MCF 10A (cell line): ENCODE measurements around the gene TC2N. TPM values are rescaled to one million over a fixed set of nuclear protein-coding genes. Genes with fewer than 3 reads are reported as not detected.

Experiments used
- BruUV-seq: library from RNA; stranded (reverse); fragments of 400-500 nt; replicated peaks from 2 replicates; lab custom pipeline; 2021; lab: Mats Ljungman, UMichigan
- CTCF ChIA-PET: fragments of 300-600 bp; sonication (Branson Sonifier 250); formaldehyde crosslinking; extraction: SDS; loops from one replicate; lab custom pipeline; 2021; ENCODE audit warnings: antibody characterized with exemption, inconsistent platforms; lab: Yijun Ruan, JAX
- POLR2A ChIA-PET: fragments of 300-600, 350-650 bp; sonication (Branson Sonifier 250); formaldehyde crosslinking; extraction: SDS; loops from one replicate; lab custom pipeline; 2020; ENCODE audit warnings: antibody characterized with exemption, inconsistent platforms; lab: Yijun Ruan, JAX
- DNase-seq: peaks from one replicate; pipeline ENCODE4 v3.0.0-alpha.2; 2018; ENCODE audit not compliant: unreplicated experiment
- H3K27ac Mint-ChIP-seq: one replicate; pipeline ENCODE4 v1.8.0; 2022; ENCODE audit warnings: mild to moderate bottlenecking, low read depth, mixed read lengths; ENCODE audit not compliant: unreplicated experiment
- H3K27me3 Mint-ChIP-seq: one replicate; pipeline ENCODE4 v1.8.0; 2022; ENCODE audit warnings: mixed read lengths; ENCODE audit not compliant: insufficient read depth, unreplicated experiment
- H3K36me3 Mint-ChIP-seq: one replicate; pipeline ENCODE4 v1.8.0; 2022; ENCODE audit warnings: mild to moderate bottlenecking, moderate library complexity, mixed read lengths; ENCODE audit not compliant: insufficient read depth, unreplicated experiment
- H3K4me1 Mint-ChIP-seq: one replicate; pipeline ENCODE4 v1.8.0; 2022; ENCODE audit warnings: mixed read lengths; ENCODE audit not compliant: insufficient read depth, unreplicated experiment
- H3K4me3 Mint-ChIP-seq: one replicate; pipeline ENCODE4 v1.8.0; 2022; ENCODE audit warnings: mild to moderate bottlenecking, moderate library complexity, mixed read lengths; ENCODE audit not compliant: unreplicated experiment
- H3K9me3 Mint-ChIP-seq: one replicate; pipeline ENCODE4 v1.8.0; 2022; ENCODE audit warnings: mixed read lengths; ENCODE audit not compliant: unreplicated experiment
- intact Hi-C: fragments of 100-400 bp; cut with micrococcal nuclease; formaldehyde crosslinking; loops from 2 replicates; pipeline ENCODE4 v1.14.1; 2022
- total RNA-seq: library from RNA; stranded (reverse); gene quantifications from 2 replicates; pipeline ENCODE4 v1.2.3, GENCODE V29; 2022
- TF ChIP-seq, protein P1 (sequence below): fragments of 200-600 bp; IDR thresholded peaks from one replicate; pipeline ENCODE4 v1.8.0; 2022; ENCODE audit warnings: antibody characterized with exemption, mild to moderate bottlenecking; ENCODE audit not compliant: unreplicated experiment

Gene TC2N
- total RNA-seq, 1 experiment from 2014 or later: 11.8 TPM

GRCh38 chr14:91891101-91891500 is 23.8 kb upstream of the TC2N start:
- H3K4me1 Mint-ChIP-seq: peaks cover 6% of the 10 kb centered on the region
- H3K36me3 Mint-ChIP-seq: peaks cover 4% of the 10 kb centered on the region
- no TSS peak for BruUV-seq
- TF ChIP-seq, protein P1, sequence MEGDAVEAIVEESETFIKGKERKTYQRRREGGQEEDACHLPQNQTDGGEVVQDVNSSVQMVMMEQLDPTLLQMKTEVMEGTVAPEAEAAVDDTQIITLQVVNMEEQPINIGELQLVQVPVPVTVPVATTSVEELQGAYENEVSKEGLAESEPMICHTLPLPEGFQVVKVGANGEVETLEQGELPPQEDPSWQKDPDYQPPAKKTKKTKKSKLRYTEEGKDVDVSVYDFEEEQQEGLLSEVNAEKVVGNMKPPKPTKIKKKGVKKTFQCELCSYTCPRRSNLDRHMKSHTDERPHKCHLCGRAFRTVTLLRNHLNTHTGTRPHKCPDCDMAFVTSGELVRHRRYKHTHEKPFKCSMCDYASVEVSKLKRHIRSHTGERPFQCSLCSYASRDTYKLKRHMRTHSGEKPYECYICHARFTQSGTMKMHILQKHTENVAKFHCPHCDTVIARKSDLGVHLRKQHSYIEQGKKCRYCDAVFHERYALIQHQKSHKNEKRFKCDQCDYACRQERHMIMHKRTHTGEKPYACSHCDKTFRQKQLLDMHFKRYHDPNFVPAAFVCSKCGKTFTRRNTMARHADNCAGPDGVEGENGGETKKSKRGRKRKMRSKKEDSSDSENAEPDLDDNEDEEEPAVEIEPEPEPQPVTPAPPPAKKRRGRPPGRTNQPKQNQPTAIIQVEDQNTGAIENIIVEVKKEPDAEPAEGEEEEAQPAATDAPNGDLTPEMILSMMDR: no peak
- POLR2A ChIA-PET: interaction anchor here (0.7 kb wide), 1 partner anchor 56 kb away, joined by 3 read pairs; no protein-coding TSS in a partner anchor
- no peak overlapping the region for H3K4me3 Mint-ChIP-seq
- H3K9me3 Mint-ChIP-seq: no peaks in the 10 kb centered on the region
- H3K27ac Mint-ChIP-seq: no peak overlapping the region
- no peak for DNase-seq
- intact Hi-C loops: no loop called here
- no peaks in the 10 kb centered on the region for H3K27me3 Mint-ChIP-seq
- CTCF ChIA-PET: interaction anchor here (0.6 to 1.2 kb wide), 2 partner anchors 20 to 22 kb away, joined by 6 to 7 read pairs; no protein-coding TSS in a partner anchor

DNA sequence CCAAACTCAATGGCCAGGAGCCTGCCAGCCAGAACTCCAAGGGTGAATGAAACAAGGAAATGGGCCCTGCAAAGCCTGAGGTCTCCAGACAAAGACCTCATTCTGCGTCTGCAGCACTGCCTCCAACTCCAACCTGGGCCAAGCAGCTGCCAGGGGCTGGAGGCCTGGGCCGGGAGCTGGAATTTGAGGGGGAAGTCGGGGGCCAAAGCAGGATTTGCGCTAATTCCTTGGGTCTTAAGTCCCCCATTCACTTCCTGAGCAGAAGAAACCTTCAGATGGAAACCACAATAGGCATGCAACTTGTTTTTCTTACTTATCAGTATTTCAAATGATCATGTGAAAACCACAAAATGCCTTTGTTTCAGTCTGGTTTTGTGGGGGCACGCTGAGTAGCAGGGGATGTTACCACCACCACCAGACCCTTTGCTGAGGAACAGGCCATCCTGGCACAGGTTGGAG is 23.0 kb upstream of the TC2N start:
- Mint-ChIP-seq H3K27ac (no peak overlapping the region), H3K9me3 (no peaks in the 10 kb centered on the region), H3K4me3 (no peak overlapping the region), H3K36me3 (no peaks in the 10 kb centered on the region), H3K4me1 (peaks cover 6% of the 10 kb centered on the region), H3K27me3 (no peaks in the 10 kb centered on the region)
- intact Hi-C loops: no loop called here
- no peak for DNase-seq
- ChIA-PET CTCF (no interaction called here), POLR2A (no interaction called here)
- TF ChIP-seq, protein P1: no peak
- no TSS peak for BruUV-seq

- Mint-ChIP-seq H3K4me1 (peaks cover 6% of the 10 kb centered on the region), H3K4me3 (no peak overlapping the region), H3K36me3 (no peaks in the 10 kb centered on the region), H3K27ac (no peak overlapping the region), H3K27me3 (no peaks in the 10 kb centered on the region), H3K9me3 (no peaks in the 10 kb centered on the region)
- BruUV-seq: no TSS peak
- POLR2A ChIA-PET: no interaction called here
- DNase-seq: no peak
- TF ChIP-seq, protein P1: no peak
- CTCF ChIA-PET: no interaction called here
- intact Hi-C loops: no loop called here
Observed at GRCh38 chr14:91889477-91890211, 22.3 kb upstream of the TC2N start.

DNA sequence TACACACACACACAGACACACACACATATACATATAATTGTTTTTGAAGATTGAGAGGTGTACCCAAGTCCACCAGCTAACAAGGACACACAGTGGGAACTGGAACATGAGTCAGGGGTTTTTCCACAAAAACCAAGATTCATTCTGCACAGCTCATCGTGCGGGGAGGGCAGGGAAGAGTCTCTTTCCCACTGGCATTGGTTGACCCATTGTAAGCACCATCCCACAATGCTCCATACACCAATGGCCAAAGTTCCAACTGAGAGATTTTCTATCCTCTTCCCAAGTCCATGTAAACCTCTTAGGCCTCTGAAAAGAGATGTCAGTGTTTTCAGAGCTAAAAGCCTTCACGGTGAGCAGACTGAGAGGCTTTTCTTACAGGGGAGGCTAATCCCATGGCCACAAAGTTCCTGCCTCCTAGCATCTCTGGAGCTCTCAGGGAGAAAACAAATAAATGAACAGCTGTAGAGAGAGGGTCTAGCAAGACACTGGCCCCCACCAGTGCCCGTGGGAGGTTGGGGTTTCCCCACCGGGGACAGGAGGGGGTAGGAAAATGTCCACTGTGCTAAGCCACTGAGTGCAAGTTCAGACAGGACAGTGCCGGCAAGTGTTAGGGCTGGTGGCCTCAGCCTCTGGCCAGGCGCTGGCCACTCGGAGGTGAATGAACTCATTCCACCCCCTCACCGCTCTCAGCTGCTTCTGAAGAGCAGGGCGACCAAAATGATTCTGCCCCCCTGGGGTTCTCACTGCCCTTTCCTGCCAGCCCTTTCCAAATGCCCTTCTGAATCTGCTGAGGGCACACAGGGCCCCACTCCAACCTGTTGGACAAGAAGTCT is 21.5 kb upstream of the TC2N start:
- no peak overlapping the region for H3K4me3 Mint-ChIP-seq
- no peak for DNase-seq
- no TSS peak for BruUV-seq
- H3K4me1 Mint-ChIP-seq: peaks cover 6% of the 10 kb centered on the region
- H3K9me3 Mint-ChIP-seq: no peaks in the 10 kb centered on the region
- no peaks in the 10 kb centered on the region for H3K36me3 Mint-ChIP-seq
- ChIA-PET POLR2A (no interaction called here), CTCF (no interaction called here)
- H3K27me3 Mint-ChIP-seq: no peaks in the 10 kb centered on the region
- no peak overlapping the region for H3K27ac Mint-ChIP-seq
- intact Hi-C loops: no loop called here
- TF ChIP-seq, protein P1: no peak
